SHP77 treated with DMSO at 0.1 percent for 48 hours (cell line): ENCODE data around the gene CRMP1.

ENCODE experiments used
- DNase-seq: peaks from one replicate; lab custom pipeline; 2025; lab: John Stamatoyannopoulos, UW

CRMP1 gene

DNA sequence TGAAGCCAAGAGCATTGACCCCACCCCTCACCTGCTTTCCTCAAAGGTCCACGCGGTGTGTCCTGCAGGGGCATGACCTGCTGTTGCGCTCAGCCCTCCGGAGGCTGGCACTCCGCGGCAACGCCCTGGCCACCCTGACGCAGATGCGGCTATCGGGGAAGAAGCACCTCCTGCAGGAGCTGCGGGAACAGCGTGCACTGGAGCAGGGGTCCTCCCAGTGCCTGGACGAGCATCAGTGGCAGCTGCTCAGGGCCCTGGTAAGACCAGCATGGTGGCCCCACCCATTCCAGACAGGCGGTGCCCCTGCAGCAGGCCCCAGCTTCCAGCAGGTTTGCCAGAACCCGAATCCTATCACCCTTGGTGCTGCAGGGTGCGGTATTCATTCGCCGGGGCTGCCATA is 95.9 kb downstream of the CRMP1 start:
- no peak for DNase-seq

- DNase-seq: no peak
Measured at GRCh38 chr4:5795580-5795979, 97.3 kb downstream of the CRMP1 start.

- DNase-seq: no peak
Measured at GRCh38 chr4:5793514-5793913, 99.4 kb downstream of the CRMP1 start.

DNA sequence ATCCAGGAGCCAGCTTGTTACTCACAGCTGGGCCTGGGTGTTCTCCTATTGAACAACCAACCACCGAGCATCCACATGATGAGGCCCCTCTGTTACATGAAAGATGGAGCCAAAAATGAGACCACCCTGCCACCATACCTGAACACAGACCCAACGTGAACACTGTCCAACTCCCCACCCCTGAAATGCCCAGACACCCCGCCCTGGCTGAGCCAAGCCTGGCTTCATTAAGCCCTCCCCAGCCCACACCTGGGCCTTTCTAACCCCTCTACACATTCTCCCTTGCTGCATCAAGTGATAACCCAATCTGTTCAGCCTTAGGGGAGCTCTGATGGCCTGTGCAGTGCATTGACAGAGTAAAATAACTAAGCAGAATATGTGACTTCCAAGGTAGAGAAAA is 101.2 kb downstream of the CRMP1 start:
- no peak for DNase-seq

DNA sequence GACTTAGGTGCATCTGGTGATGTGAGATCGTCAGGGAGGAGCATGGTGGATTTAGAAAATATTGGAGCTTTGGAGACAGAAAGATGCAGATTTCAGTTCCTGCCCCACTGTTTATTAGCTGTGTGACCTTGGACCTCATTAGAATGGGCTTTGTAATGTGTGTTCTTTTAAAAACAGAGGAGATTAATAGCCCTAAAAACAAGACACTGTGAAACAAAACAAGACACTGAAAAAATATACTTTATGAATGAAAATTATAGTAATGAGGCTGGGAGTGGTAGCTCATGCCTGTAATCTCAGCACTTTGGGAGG is 102.4 kb downstream of the CRMP1 start:
- DNase-seq: no peak

DNA sequence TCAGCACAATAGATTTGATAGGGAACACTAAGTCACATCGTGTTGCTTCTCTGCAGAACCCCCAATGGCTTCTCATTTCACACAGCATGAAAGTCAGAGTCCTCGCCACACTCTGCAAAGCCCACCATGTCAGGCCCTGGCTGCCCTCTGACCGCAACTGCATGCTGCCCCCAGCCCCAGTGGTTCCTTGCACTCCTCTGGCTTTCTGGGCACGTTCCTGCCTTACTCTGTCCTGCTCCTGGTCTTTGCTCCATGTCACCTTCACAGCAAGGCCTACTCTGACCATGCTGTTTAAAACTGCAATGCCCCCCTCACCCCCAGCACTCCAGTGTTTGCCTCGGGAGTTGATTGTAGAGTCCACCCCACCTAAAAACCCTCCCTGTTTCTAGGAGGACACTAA is 103.7 kb downstream of the CRMP1 start:
- no peak for DNase-seq

DNA sequence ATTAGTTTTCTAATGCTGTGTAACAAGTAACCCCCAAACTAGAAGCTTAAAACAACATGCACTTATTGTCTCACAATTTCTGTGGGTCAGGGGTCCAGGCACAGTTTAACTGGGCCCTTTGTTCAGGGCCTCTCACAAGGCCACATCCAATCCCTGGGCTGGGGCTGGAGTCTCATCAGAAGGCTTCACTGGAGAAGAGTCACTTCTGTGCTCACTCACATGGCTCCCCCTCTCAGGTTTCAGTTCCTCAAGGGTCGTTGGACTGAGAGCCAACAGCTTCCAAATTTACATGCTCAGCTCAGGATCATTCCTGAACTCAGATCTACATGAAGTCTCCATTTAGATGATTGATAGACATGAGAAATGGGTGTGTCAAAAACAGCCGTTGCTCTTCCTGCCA is 104.7 kb downstream of the CRMP1 start:
- DNase-seq: no peak

GRCh38 chr4:5787311-5787710 is 105.6 kb downstream of the CRMP1 start:
- no peak for DNase-seq

DNA sequence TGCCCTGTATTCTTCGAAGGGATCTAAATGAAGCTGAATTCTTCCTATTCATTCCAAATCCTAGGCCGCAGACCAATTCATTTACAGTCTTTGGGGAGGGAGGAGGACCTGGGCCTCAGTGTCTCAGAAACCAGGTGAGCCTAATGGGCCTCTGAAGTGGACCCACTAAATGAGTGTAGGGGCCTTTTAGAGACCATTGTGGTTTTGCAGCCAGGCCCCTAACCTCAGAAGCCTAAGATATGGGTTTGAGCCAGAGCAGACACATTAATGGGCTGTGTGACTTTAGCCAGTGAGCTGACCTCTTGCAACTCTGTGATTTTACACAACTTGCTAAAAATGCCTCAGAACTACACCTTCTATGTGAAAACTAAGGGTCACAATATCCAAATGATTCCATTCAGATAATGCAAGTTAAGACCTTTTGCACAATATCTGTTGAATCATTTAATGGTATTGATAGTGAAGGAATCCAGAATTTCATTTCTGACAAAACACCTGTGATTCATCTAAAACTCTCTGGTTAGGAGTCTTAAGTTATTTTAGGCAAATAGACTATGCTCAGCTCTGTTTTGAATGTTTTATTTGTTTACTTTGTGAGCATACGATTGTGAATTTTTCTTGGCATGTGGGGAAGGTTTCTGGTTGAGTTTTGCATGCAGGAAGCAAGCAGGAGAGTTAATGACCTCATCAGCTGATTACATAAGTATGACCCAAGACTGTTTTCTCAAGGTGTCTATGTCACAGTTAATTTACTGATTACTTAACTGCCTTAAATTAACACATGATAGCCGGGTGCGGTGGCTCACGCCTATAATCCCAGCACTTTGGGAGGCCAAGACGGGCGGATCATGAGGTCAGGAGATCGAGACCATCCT is 106.8 kb downstream of the CRMP1 start:
- DNase-seq: no peak

- no peak for DNase-seq
Measured at GRCh38 chr4:5784960-5785611, 107.8 kb downstream of the CRMP1 start.

DNA sequence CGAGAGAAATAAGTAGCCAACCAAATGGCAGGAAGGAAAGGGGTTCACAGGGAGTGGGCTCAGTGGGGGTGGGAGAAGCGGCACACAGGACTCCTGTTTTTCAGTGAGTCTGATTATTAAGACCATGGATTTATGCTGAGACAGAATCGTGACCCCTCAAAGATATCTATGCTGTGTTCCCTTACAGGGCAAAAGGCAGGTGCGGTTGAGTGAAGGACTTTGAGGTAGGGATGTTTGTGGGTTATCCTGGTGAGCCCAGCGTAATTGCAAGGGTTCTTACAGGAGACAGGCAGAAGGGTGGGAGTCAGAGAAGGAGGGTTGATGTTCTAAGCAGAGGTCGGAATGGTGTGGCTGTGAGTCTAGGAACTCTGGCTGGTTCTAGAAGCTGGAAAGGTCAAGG is 108.9 kb downstream of the CRMP1 start:
- no peak for DNase-seq

GRCh38 chr4:5783486-5783885 is 109.4 kb downstream of the CRMP1 start:
- DNase-seq: no peak

GRCh38 chr4:5782829-5783476 is 109.9 kb downstream of the CRMP1 start:
- peak; percentile 1 for DNase-seq

DNA sequence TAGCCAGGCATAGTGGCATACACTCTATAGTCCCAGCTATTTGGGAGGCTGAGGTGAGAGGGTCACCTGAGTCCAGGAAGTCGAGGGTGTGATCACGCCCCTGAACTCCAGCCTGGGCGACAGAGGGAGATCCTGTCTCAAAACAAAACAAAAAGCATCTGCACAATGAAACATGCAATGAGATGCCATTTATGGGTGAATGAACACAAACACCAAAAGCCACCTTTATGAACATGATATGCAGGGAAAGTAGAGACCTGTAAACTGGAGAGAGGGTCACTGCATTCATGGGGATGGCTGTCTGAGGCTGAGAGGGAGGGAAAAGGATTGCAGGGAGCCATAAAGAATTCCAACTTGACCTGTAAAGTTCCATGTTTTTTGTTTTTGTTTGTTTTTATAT is 111.2 kb downstream of the CRMP1 start:
- no peak for DNase-seq

GRCh38 chr4:5780831-5781480 is 111.9 kb downstream of the CRMP1 start:
- no peak for DNase-seq

DNA sequence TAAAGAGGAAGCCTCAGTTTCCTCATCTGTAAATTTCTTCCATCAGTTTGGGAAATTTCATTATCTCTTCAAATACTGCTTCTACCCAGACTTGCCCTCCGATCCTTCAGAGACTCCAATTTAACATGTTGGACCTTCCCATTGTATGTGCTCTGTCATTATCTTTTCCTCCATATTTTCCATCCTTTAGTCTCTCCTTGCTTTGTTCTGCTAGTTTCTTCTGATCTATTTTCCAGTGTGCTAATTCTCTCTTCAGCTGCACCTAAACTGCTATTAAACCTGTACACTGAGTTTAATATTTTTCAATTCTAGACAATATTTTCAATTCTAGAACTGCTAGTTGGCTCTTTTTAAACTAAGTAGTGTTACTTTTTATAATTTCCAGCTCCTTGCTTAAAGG is 116.4 kb downstream of the CRMP1 start:
- no peak for DNase-seq

- no peak for DNase-seq
Measured at GRCh38 chr4:5774416-5775036, 118.4 kb downstream of the CRMP1 start.

GRCh38 chr4:5773271-5773555 is 119.7 kb downstream of the CRMP1 start:
- DNase-seq: no peak

GRCh38 chr4:5772528-5773270 is 120.2 kb downstream of the CRMP1 start:
- no peak for DNase-seq
